ENCODE data around the gene SHFL. TPM values are rescaled to one million over a fixed set of nuclear protein-coding genes. Genes with fewer than 3 reads are reported as not detected.

SHFL gene
- polyA plus RNA-seq, 1 donor from 2014 or later = 1.2 TPM

GRCh38 chr19:10100163-10100785 lies 14.2 kb downstream of the SHFL start:
- Histone ChIP-seq H3F3A (ENCODE audit: insufficient read depth, low read length, poor library complexity, severe bottlenecking) (no peaks in the 10 kb centered on the region), H4K20me1 (ENCODE audit: insufficient read depth) (no peaks in the 10 kb centered on the region), H2AFZ (ENCODE audit: low read depth, low read length) (no peak overlapping the region), H3K79me2 (replicated peaks; ENCODE audit: insufficient read depth, low read length) (no peaks in the 10 kb centered on the region), H3K4me2 (ENCODE audit: low read length) (no peak overlapping the region), H3K4me3 (ENCODE audit: low read length) (no peak overlapping the region), H3K36me3 (ENCODE audit: insufficient read depth, low read length) (no peaks in the 10 kb centered on the region), H3K9me2 (ENCODE audit: insufficient read depth, low read length) (no peaks in the 10 kb centered on the region), H3K9ac (ENCODE audit: low read length) (no peak overlapping the region), H3K27me3 (ENCODE audit: insufficient read depth, low read depth, low read length) (no peaks in the 10 kb centered on the region), H3K27ac (ENCODE audit: low read length) (no peak overlapping the region), H3K9me3 (ENCODE audit: low read length) (no peaks in the 10 kb centered on the region)
- TF ChIP-seq POLR2AphosphoS5 (IDR thresholded peaks at IDR 0.05) = no peak
- no peak for TF ChIP-seq RAD21 (conservative IDR thresholded peaks at IDR 0.05)
- no peak for TF ChIP-seq REST (IDR thresholded peaks at IDR 0.05; ENCODE audit: borderline replicate concordance)
- no peak for TF ChIP-seq CTCF (IDR thresholded peaks at IDR 0.05; ENCODE audit: poor library complexity, severe bottlenecking)
- TF ChIP-seq SMC3 (conservative IDR thresholded peaks at IDR 0.05; ENCODE audit: poor library complexity) = no peak
- TF ChIP-seq TAF1 (IDR thresholded peaks at IDR 0.05; ENCODE audit: low read depth) = no peak
- TF ChIP-seq EP300 (conservative IDR thresholded peaks at IDR 0.05; ENCODE audit: poor library complexity, severe bottlenecking) = no peak

- Histone ChIP-seq H3K27me3 (ENCODE audit: insufficient read depth, low read depth, low read length) (no peaks in the 10 kb centered on the region), H3K36me3 (ENCODE audit: insufficient read depth, low read length) (no peaks in the 10 kb centered on the region), H3K9ac (ENCODE audit: low read length) (no peak overlapping the region), H3K79me2 (replicated peaks; ENCODE audit: insufficient read depth, low read length) (peaks cover 12% of the 10 kb centered on the region), H3K9me3 (ENCODE audit: low read length) (no peaks in the 10 kb centered on the region), H3K4me3 (ENCODE audit: low read length) (no peak overlapping the region), H3K9me2 (ENCODE audit: insufficient read depth, low read length) (no peaks in the 10 kb centered on the region), H2AFZ (ENCODE audit: low read depth, low read length) (no peak overlapping the region), H3F3A (ENCODE audit: insufficient read depth, low read length, poor library complexity, severe bottlenecking) (no peaks in the 10 kb centered on the region), H3K4me2 (ENCODE audit: low read length) (no peak overlapping the region), H4K20me1 (ENCODE audit: insufficient read depth) (no peaks in the 10 kb centered on the region), H3K27ac (ENCODE audit: low read length) (no peak overlapping the region)
- no peak for TF ChIP-seq REST (IDR thresholded peaks at IDR 0.05; ENCODE audit: borderline replicate concordance)
- no peak for TF ChIP-seq SMC3 (conservative IDR thresholded peaks at IDR 0.05; ENCODE audit: poor library complexity)
- TF ChIP-seq RAD21 (conservative IDR thresholded peaks at IDR 0.05) = no peak
- TF ChIP-seq CTCF (IDR thresholded peaks at IDR 0.05; ENCODE audit: poor library complexity, severe bottlenecking) = no peak
- TF ChIP-seq TAF1 (IDR thresholded peaks at IDR 0.05; ENCODE audit: low read depth) = no peak
- TF ChIP-seq EP300 (conservative IDR thresholded peaks at IDR 0.05; ENCODE audit: poor library complexity, severe bottlenecking) = no peak
- TF ChIP-seq EZH2 (IDR thresholded peaks at IDR 0.05; ENCODE audit: borderline replicate concordance, insufficient read depth, low read length, poor library complexity, severe bottlenecking) = no peak
- no peak for TF ChIP-seq MXI1 (conservative IDR thresholded peaks at IDR 0.05; ENCODE audit: poor library complexity, severe bottlenecking)
- no peak for TF ChIP-seq POLR2AphosphoS5 (IDR thresholded peaks at IDR 0.05)
Measured at GRCh38 chr19:10102787-10103236, 16.7 kb downstream of the SHFL start.

All from neural cell (in vitro differentiated cells).